ENCODE data around the gene KXD1.

DNA sequence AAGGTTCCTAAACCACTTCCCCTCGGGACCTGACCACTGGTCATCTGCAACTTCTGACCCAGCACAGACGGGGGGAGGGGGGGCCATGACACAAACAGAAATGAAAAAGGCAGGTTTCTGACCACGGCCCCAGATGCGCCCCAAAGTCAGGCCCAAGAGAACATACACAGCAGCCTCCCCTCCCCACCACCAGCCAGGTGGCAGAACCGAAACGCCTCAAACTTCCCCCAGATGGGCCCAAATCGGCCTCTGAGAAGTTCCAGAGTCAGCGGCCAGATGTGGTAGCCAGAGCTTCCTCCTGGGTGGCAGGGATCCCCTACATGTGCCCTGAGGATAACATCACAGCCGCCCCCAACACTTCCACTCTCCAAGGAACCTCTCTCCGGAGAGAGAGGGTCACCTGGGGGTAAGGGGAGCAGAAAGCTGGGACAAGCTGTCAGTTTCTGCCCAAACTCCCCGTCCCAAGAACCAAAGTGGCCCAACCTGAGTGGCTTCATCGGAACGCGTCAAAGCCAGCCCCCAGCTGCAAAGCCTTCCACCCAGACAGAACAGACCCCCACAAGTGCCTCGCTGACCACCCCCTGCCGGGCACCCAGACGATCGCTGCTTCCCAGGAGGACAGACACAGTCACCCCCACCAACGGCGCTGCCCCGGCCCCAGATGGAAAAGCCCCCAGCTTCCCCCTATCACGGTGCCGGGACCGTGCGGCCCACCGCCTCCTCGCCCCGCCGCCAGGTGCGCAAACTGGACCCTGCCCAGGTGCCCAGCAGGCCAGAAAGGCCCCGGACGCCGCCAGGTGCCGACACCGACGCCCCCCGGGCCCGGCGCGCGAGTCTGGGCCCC lies 36.6 kb upstream of the KXD1 start:
- TF ChIP-seq CTCF (IDR thresholded peaks at IDR 0.05), result peak in 1 of 6 experiments; percentile 17
- TF ChIP-seq POLR2A (IDR thresholded peaks at IDR 0.05), result peak in 1 of 4 donors; percentile 33
- TF ChIP-seq POLR2AphosphoS5 (IDR thresholded peaks at IDR 0.05), result peak in 1 of 2 donors; percentile 8
